ENCODE measurements around the gene KRT39. TPM values are rescaled to one million over a fixed set of nuclear protein-coding genes. Genes with fewer than 3 reads are reported as not detected.

The KRT39 gene
- total RNA-seq, 2 donors from 2014 or later: not detected

- Mint-ChIP-seq H3K27me3 (peaks cover under 1 to 13% of the 10 kb centered on the region in 2 donors), H3K36me3 (no peaks in the 10 kb centered on the region), H3K4me3 (no peak overlapping the region), H3K27ac (no peak overlapping the region), H3K4me1 (ENCODE audit: low read depth in 2 of 2) (peaks cover 0 to 5% of the 10 kb centered on the region in 2 donors), H3K9me3 (no peaks in the 10 kb centered on the region)
- ATAC-seq (no peak), DNase-seq (ENCODE audit: low spot score) (no peak)
Measured at GRCh38 chr17:40963838-40964237, 2.9 kb downstream of the KRT39 start.

- Mint-ChIP-seq H3K27ac (no peak overlapping the region), H3K4me3 (no peak overlapping the region), H3K36me3 (no peaks in the 10 kb centered on the region), H3K27me3 (peaks cover 6% of the 10 kb centered on the region in 2 donors), H3K4me1 (ENCODE audit: low read depth in 2 of 2) (peaks cover 0 to 5% of the 10 kb centered on the region in 2 donors), H3K9me3 (no peaks in the 10 kb centered on the region)
- ATAC-seq (no peak), DNase-seq (ENCODE audit: low spot score) (no peak)
Measured at GRCh38 chr17:40962059-40962561, 4.6 kb downstream of the KRT39 start.

GRCh38 chr17:40961591-40961990 is 5.2 kb downstream of the KRT39 start:
- peaks cover 9 to 10% of the 10 kb centered on the region in 2 donors for H3K27me3 Mint-ChIP-seq
- no peak overlapping the region for H3K27ac Mint-ChIP-seq
- H3K9me3 Mint-ChIP-seq: no peaks in the 10 kb centered on the region
- H3K4me1 Mint-ChIP-seq (ENCODE audit: low read depth in 2 of 2): peaks cover 0 to 5% of the 10 kb centered on the region in 2 donors
- no peaks in the 10 kb centered on the region for H3K36me3 Mint-ChIP-seq
- ATAC-seq (no peak), DNase-seq (ENCODE audit: low spot score) (no peak)
- no peak overlapping the region for H3K4me3 Mint-ChIP-seq

GRCh38 chr17:40960144-40960543 is 6.6 kb downstream of the KRT39 start:
- Mint-ChIP-seq H3K27me3 (peaks cover 17 to 18% of the 10 kb centered on the region in 2 donors), H3K9me3 (no peaks in the 10 kb centered on the region), H3K4me1 (ENCODE audit: low read depth in 2 of 2) (peaks cover 0 to 5% of the 10 kb centered on the region in 2 donors)

GRCh38 chr17:40958086-40958953 is 8.4 kb downstream of the KRT39 start:
- DNase-seq (ENCODE audit: low spot score) (no peak), ATAC-seq (no peak)
- no peaks in the 10 kb centered on the region for H3K36me3 Mint-ChIP-seq
- no peaks in the 10 kb centered on the region for H3K9me3 Mint-ChIP-seq
- H3K4me3 Mint-ChIP-seq: no peak overlapping the region
- H3K27ac Mint-ChIP-seq: no peak overlapping the region
- peaks cover 27 to 30% of the 10 kb centered on the region in 2 donors for H3K27me3 Mint-ChIP-seq
- H3K4me1 Mint-ChIP-seq (ENCODE audit: low read depth in 2 of 2): peaks cover 0 to 5% of the 10 kb centered on the region in 2 donors

More at GRCh38 chr17:40960144-40960543, 6.6 kb downstream of the KRT39 start:
- no peak overlapping the region for H3K4me3 Mint-ChIP-seq
- no peak for DNase-seq (ENCODE audit: low spot score)
- no peak overlapping the region for H3K27ac Mint-ChIP-seq
- no peak for ATAC-seq
- H3K36me3 Mint-ChIP-seq: no peaks in the 10 kb centered on the region

- H3K4me3 Mint-ChIP-seq: no peak overlapping the region
- peaks cover 37 to 41% of the 10 kb centered on the region in 2 donors for H3K27me3 Mint-ChIP-seq
- H3K4me1 Mint-ChIP-seq (ENCODE audit: low read depth in 2 of 2): peaks cover 0 to 5% of the 10 kb centered on the region in 2 donors
Measured at GRCh38 chr17:40956401-40957254, 10.1 kb downstream of the KRT39 start.

GRCh38 chr17:40953881-40954280 is 12.9 kb downstream of the KRT39 start:
- Mint-ChIP-seq H3K27me3 (peaks cover 42 to 55% of the 10 kb centered on the region in 2 donors), H3K4me1 (ENCODE audit: low read depth in 2 of 2) (no peaks in the 10 kb centered on the region), H3K9me3 (no peaks in the 10 kb centered on the region), H3K27ac (no peak overlapping the region), H3K36me3 (no peaks in the 10 kb centered on the region), H3K4me3 (no peak overlapping the region)
- ATAC-seq (no peak), DNase-seq (ENCODE audit: low spot score) (no peak)

More at GRCh38 chr17:40956401-40957254, 10.1 kb downstream of the KRT39 start:
- DNase-seq (ENCODE audit: low spot score) (no peak), ATAC-seq (no peak)
- no peaks in the 10 kb centered on the region for H3K9me3 Mint-ChIP-seq
- H3K27ac Mint-ChIP-seq: no peak overlapping the region
- no peaks in the 10 kb centered on the region for H3K36me3 Mint-ChIP-seq

- DNase-seq (ENCODE audit: low spot score) (no peak), ATAC-seq (no peak)
- Mint-ChIP-seq H3K4me1 (ENCODE audit: low read depth in 2 of 2) (no peaks in the 10 kb centered on the region), H3K4me3 (no peak overlapping the region), H3K9me3 (no peaks in the 10 kb centered on the region), H3K27ac (no peak overlapping the region), H3K36me3 (no peaks in the 10 kb centered on the region), H3K27me3 (peaks cover 48 to 61% of the 10 kb centered on the region in 2 donors)
Measured at GRCh38 chr17:40952661-40953060, 14.1 kb downstream of the KRT39 start.

GRCh38 chr17:40952154-40952553 is 14.6 kb downstream of the KRT39 start:
- ATAC-seq (no peak), DNase-seq (ENCODE audit: low spot score) (no peak)
- Mint-ChIP-seq H3K27ac (no peak overlapping the region), H3K4me3 (no peak overlapping the region), H3K9me3 (no peaks in the 10 kb centered on the region), H3K4me1 (ENCODE audit: low read depth in 2 of 2) (no peaks in the 10 kb centered on the region), H3K36me3 (no peaks in the 10 kb centered on the region), H3K27me3 (peaks cover 50 to 66% of the 10 kb centered on the region in 2 donors)

- H3K9me3 Mint-ChIP-seq: no peaks in the 10 kb centered on the region
- peaks cover 55 to 68% of the 10 kb centered on the region in 2 donors for H3K27me3 Mint-ChIP-seq
- no peaks in the 10 kb centered on the region for H3K36me3 Mint-ChIP-seq
- no peak overlapping the region for H3K27ac Mint-ChIP-seq
- DNase-seq (ENCODE audit: low spot score): no peak
- ATAC-seq: no peak
- H3K4me3 Mint-ChIP-seq: no peak overlapping the region
- H3K4me1 Mint-ChIP-seq (ENCODE audit: low read depth in 2 of 2): no peaks in the 10 kb centered on the region
Measured at GRCh38 chr17:40951011-40951622, 15.6 kb downstream of the KRT39 start.

GRCh38 chr17:40950176-40950575 is 16.6 kb downstream of the KRT39 start:
- H3K4me1 Mint-ChIP-seq (ENCODE audit: low read depth in 2 of 2): no peaks in the 10 kb centered on the region
- H3K27me3 Mint-ChIP-seq: peaks cover 55 to 75% of the 10 kb centered on the region in 2 donors
- H3K9me3 Mint-ChIP-seq: no peaks in the 10 kb centered on the region
- no peaks in the 10 kb centered on the region for H3K36me3 Mint-ChIP-seq
- H3K27ac Mint-ChIP-seq: no peak overlapping the region
- DNase-seq (ENCODE audit: low spot score): no peak
- H3K4me3 Mint-ChIP-seq: no peak overlapping the region
- ATAC-seq: no peak

GRCh38 chr17:40949418-40949817 is 17.3 kb downstream of the KRT39 start:
- Mint-ChIP-seq H3K4me1 (ENCODE audit: low read depth in 2 of 2) (no peaks in the 10 kb centered on the region), H3K27me3 (peaks cover 56 to 80% of the 10 kb centered on the region in 2 donors), H3K36me3 (no peaks in the 10 kb centered on the region), H3K4me3 (no peak overlapping the region), H3K27ac (no peak overlapping the region), H3K9me3 (no peaks in the 10 kb centered on the region)
- DNase-seq (ENCODE audit: low spot score) (no peak), ATAC-seq (no peak)

- DNase-seq (ENCODE audit: low spot score) (no peak), ATAC-seq (no peak)
- Mint-ChIP-seq H3K36me3 (no peaks in the 10 kb centered on the region), H3K27ac (no peak overlapping the region), H3K4me1 (ENCODE audit: low read depth in 2 of 2) (no peaks in the 10 kb centered on the region), H3K9me3 (no peaks in the 10 kb centered on the region), H3K4me3 (no peak overlapping the region), H3K27me3 (peaks cover 55 to 79% of the 10 kb centered on the region in 2 donors)
Measured at GRCh38 chr17:40947929-40948328, 18.8 kb downstream of the KRT39 start.

All from natural killer cell treated with Interleukin-12 subunit alpha and Interleukin-12 subunit beta and Interleukin-15 and Interleukin-18, amount 100 ng/mL, for 72 hours (primary cell).